Gastrocnemius medialis (tissue), 4 donors: ENCODE results near the gene PDE4B. TPM values are rescaled to one million over a fixed set of nuclear protein-coding genes. Genes with fewer than 3 reads are reported as not detected.

Source experiments
- ATAC-seq, 2 donors: fragments of 150-250 bp; one replicate each; pipeline ENCODE4 v1.9.1; 2016
- DNase-seq, 2 donors: peaks; one replicate each; pipeline ENCODE4 v3.0.0-alpha.2; 2019
- H3K27ac ChIP-seq, 4 donors: fragments of 200-600 bp; sonication (generic); 1 replicate in 1 of 4; 2 replicates in 3 of 4; pipeline ENCODE4 v1.5.1; 2016 to 2018; ENCODE audit warnings: mild to moderate bottlenecking in 2 of 4, moderate library complexity in 1 of 4
- H3K27me3 ChIP-seq, 3 donors: fragments of 200-600 bp; sonication (generic) in 2 of 3; 1 replicate in 1 of 3; 2 replicates in 2 of 3; pipeline versions ENCODE4 v1.5.1 to v1.6.0; 2016 to 2019; ENCODE audit warnings: mild to moderate bottlenecking in 1 of 3, moderate library complexity in 1 of 3
- H3K36me3 ChIP-seq, 2 donors: fragments of 200-600 bp; sonication (generic) in 1 of 2; one replicate each; pipeline ENCODE4 v1.5.1; 2017 to 2018
- H3K4me1 ChIP-seq, 2 donors: fragments of 200-600 bp; sonication (generic) in 1 of 2; one replicate each; pipeline ENCODE4 v1.5.1; 2016 to 2017; ENCODE audit warnings: mild to moderate bottlenecking in 2 of 2
- H3K4me3 ChIP-seq, 4 donors: fragments of 200-600 bp; sonication (generic) in 3 of 4; 1 replicate in 1 of 4; 2 replicates in 3 of 4; pipeline ENCODE4 v1.5.1; 2016 to 2019; ENCODE audit warnings: mild to moderate bottlenecking in 2 of 4
- H3K9me3 ChIP-seq, 3 donors: fragments of 200-600 bp; sonication (generic) in 2 of 3; 1 replicate in 1 of 3; 2 replicates in 2 of 3; pipeline ENCODE4 v1.5.1; 2016 to 2019
- CTCF ChIP-seq, 5 experiments: fragments of 450-650 bp in 3 of 5; fragments of 200-600 bp in 2 of 5; sonication (generic) in 2 of 5; IDR thresholded peaks in 4 of 5; conservative IDR thresholded peaks in 1 of 5; 1 replicate in 4 of 5; 2 replicates in 1 of 5; pipeline ENCODE4 v1.5.1; 2016 to 2019; ENCODE audit warnings: antibody characterized with exemption in 5 of 5, mild to moderate bottlenecking in 3 of 5, moderate library complexity in 3 of 5
- POLR2A ChIP-seq, 2 donors: fragments of 450-650 bp; IDR thresholded peaks; one replicate each; pipeline ENCODE4 v1.6.1; 2017; ENCODE audit warnings: antibody characterized with exemption in 2 of 2, mild to moderate bottlenecking in 2 of 2, moderate library complexity in 2 of 2
- in situ Hi-C, 4 donors: fragments of 200-750 bp; cut with MboI; loops; one replicate each; pipeline versions ENCODE4 v1.15.0 to v1.8.0; 2017; ENCODE audit warnings: low sequenced_read_pairs in 4 of 4
- intact Hi-C: fragments of 100-400 bp; cut with DNase I; formaldehyde crosslinking; loops from one replicate; pipeline ENCODE4 v1.15.1; 2023; ENCODE audit warnings: low total_unique reads
- total RNA-seq, 4 donors: library from RNA; depleted of rRNA; stranded (reverse); fragments of >200 nt; gene quantifications; one replicate each; pipeline versions ENCODE4 v1.1.0 to v1.2.3, GENCODE V29; 2016

The PDE4B gene
- total RNA-seq, 4 donors from 2014 or later, result 4.5 to 8.5 (median 7.9) TPM

GRCh38 chr1:66154394-66154793 lies 361.7 kb downstream of the PDE4B start:
- intact Hi-C loops, result no loop called here

GRCh38 chr1:66156144-66156543 lies 363.4 kb downstream of the PDE4B start:
- Histone ChIP-seq H3K27me3 (no peaks in the 10 kb centered on the region), H3K4me3 (no peak overlapping the region), H3K36me3 (no peaks in the 10 kb centered on the region), H3K27ac (no peak overlapping the region), H3K9me3 (no peaks in the 10 kb centered on the region), H3K4me1 (no peaks in the 10 kb centered on the region)
- no peak for ATAC-seq
- intact Hi-C loops, result no loop called here
- DNase-seq, result no peak
- no peak for TF ChIP-seq CTCF (IDR thresholded peaks at IDR 0.05 in 4 of 5, conservative IDR thresholded peaks at IDR 0.05 in 1 of 5)
- no peak for TF ChIP-seq POLR2A (IDR thresholded peaks at IDR 0.05)
- in situ Hi-C loops, result no loop called here

More at GRCh38 chr1:66154394-66154793, 361.7 kb downstream of the PDE4B start:
- Histone ChIP-seq H3K27me3 (no peaks in the 10 kb centered on the region), H3K27ac (no peak overlapping the region), H3K9me3 (no peaks in the 10 kb centered on the region), H3K4me3 (no peak overlapping the region), H3K36me3 (no peaks in the 10 kb centered on the region), H3K4me1 (no peaks in the 10 kb centered on the region)
- DNase-seq (no peak), ATAC-seq (no peak)
- in situ Hi-C loops, result no loop called here
- TF ChIP-seq CTCF (IDR thresholded peaks at IDR 0.05 in 4 of 5, conservative IDR thresholded peaks at IDR 0.05 in 1 of 5), result no peak
- TF ChIP-seq POLR2A (IDR thresholded peaks at IDR 0.05), result no peak

GRCh38 chr1:66159800-66160199 lies 367.1 kb downstream of the PDE4B start:
- TF ChIP-seq CTCF (IDR thresholded peaks at IDR 0.05 in 4 of 5, conservative IDR thresholded peaks at IDR 0.05 in 1 of 5) (no peak), POLR2A (IDR thresholded peaks at IDR 0.05) (no peak)

GRCh38 chr1:66160719-66161118 lies 368.0 kb downstream of the PDE4B start:
- in situ Hi-C loops, result no loop called here
- DNase-seq (no peak), ATAC-seq (no peak)
- intact Hi-C loops, result no loop called here
- H3K9me3 ChIP-seq, result no peaks in the 10 kb centered on the region
- no peaks in the 10 kb centered on the region for H3K27me3 ChIP-seq
- H3K4me1 ChIP-seq, result no peaks in the 10 kb centered on the region
- no peak overlapping the region for H3K27ac ChIP-seq
- no peak for TF ChIP-seq POLR2A (IDR thresholded peaks at IDR 0.05)
- TF ChIP-seq CTCF (IDR thresholded peaks at IDR 0.05 in 4 of 5, conservative IDR thresholded peaks at IDR 0.05 in 1 of 5), result no peak
- H3K36me3 ChIP-seq, result no peaks in the 10 kb centered on the region
- H3K4me3 ChIP-seq, result no peak overlapping the region

More at GRCh38 chr1:66159800-66160199, 367.1 kb downstream of the PDE4B start:
- Histone ChIP-seq H3K4me1 (no peaks in the 10 kb centered on the region), H3K9me3 (no peaks in the 10 kb centered on the region), H3K27me3 (no peaks in the 10 kb centered on the region), H3K4me3 (no peak overlapping the region), H3K27ac (no peak overlapping the region), H3K36me3 (no peaks in the 10 kb centered on the region)
- ATAC-seq (no peak), DNase-seq (no peak)
- intact Hi-C loops (no loop called here), in situ Hi-C loops (no loop called here)

- intact Hi-C loops, result no loop called here
- no peak overlapping the region for H3K4me3 ChIP-seq
- no peak overlapping the region for H3K27ac ChIP-seq
- DNase-seq, result no peak
- ATAC-seq, result no peak
- peaks cover 10 to 15% of the 10 kb centered on the region in 2 donors for H3K4me1 ChIP-seq
- no peaks in the 10 kb centered on the region for H3K9me3 ChIP-seq
- no peak for TF ChIP-seq CTCF (IDR thresholded peaks at IDR 0.05 in 4 of 5, conservative IDR thresholded peaks at IDR 0.05 in 1 of 5)
- in situ Hi-C loops, result no loop called here
- no peaks in the 10 kb centered on the region for H3K27me3 ChIP-seq
- no peaks in the 10 kb centered on the region for H3K36me3 ChIP-seq
Measured at GRCh38 chr1:66166753-66167152, 374.1 kb downstream of the PDE4B start.
